Loucy (cell line): ENCODE data around the gene SMAD7.
A peak's percentile ranks its signal among the peaks of the same experiment; 100 is the strongest.

Experiments used
- H2AFZ ChIP-seq: fragments of 200-600 bp; sonication (generic); 2 replicates; pipeline ENCODE4 v1.6.0; 2016; ENCODE audit warnings: antibody characterized with exemption, mild to moderate bottlenecking, low read length, moderate library complexity
- H3F3A ChIP-seq: fragments of 200-600 bp; 2 replicates; pipeline ENCODE4 v1.6.0; 2016; ENCODE audit warnings: antibody characterized with exemption, low read depth, mild to moderate bottlenecking
- H3K27me3 ChIP-seq: fragments of 200-600 bp; sonication (generic); 2 replicates; pipeline ENCODE4 v1.6.1; 2014; ENCODE audit warnings: low read length, mild to moderate bottlenecking; ENCODE audit not compliant: insufficient read depth, poor library complexity, severe bottlenecking
- H3K36me3 ChIP-seq: fragments of 200-600 bp; sonication (generic); 2 replicates; pipeline ENCODE4 v1.6.1; 2016; ENCODE audit warnings: low read length; ENCODE audit not compliant: insufficient read depth
- H3K4me1 ChIP-seq: fragments of 200-600 bp; sonication (generic); 2 replicates; pipeline ENCODE4 v1.5.1; 2014; ENCODE audit warnings: low read length, mild to moderate bottlenecking; ENCODE audit not compliant: insufficient read depth, poor library complexity, severe bottlenecking
- H3K4me2 ChIP-seq: fragments of 200-600 bp; sonication (generic); 2 replicates; pipeline ENCODE4 v1.6.0; 2014; ENCODE audit warnings: antibody characterized with exemption, low read length, low read depth, mild to moderate bottlenecking; ENCODE audit not compliant: poor library complexity, severe bottlenecking
- H3K4me3 ChIP-seq: fragments of 200-600 bp; sonication (generic); 2 replicates; pipeline ENCODE4 v1.5.1; 2014; ENCODE audit warnings: low read length, mild to moderate bottlenecking, mixed read lengths; ENCODE audit not compliant: poor library complexity, severe bottlenecking
- H3K79me2 ChIP-seq: fragments of 200-600 bp; sonication (generic); 2 replicates; pipeline ENCODE4 v1.6.1; 2014; ENCODE audit warnings: low read length; ENCODE audit not compliant: insufficient read depth
- H3K9ac ChIP-seq: fragments of 200-600 bp; sonication (generic); 2 replicates; pipeline ENCODE4 v1.6.0; 2014; ENCODE audit warnings: mild to moderate bottlenecking, low read depth, low read length, moderate library complexity; ENCODE audit not compliant: poor library complexity, severe bottlenecking
- H3K9me2 ChIP-seq: fragments of 200-600 bp; sonication (generic); replicated peaks from 2 replicates; pipeline ENCODE4 v1.6.1; 2016; ENCODE audit warnings: low read depth, low read length, mixed read lengths
- H3K9me3 ChIP-seq: fragments of 200-600 bp; sonication (generic); 2 replicates; pipeline ENCODE4 v1.6.1; 2014; ENCODE audit warnings: mild to moderate bottlenecking, antibody characterized with exemption, low read length, low read depth; ENCODE audit not compliant: insufficient read depth
- H4K20me1 ChIP-seq: fragments of 200-600 bp; sonication (generic); 2 replicates; pipeline ENCODE4 v1.6.0; 2014; ENCODE audit warnings: antibody characterized with exemption, low read length, mild to moderate bottlenecking; ENCODE audit not compliant: insufficient read depth, poor library complexity, severe bottlenecking
- EZH2phosphoT487 ChIP-seq: fragments of 200-600 bp; IDR thresholded peaks from 2 replicates; pipeline ENCODE4 v1.6.1; 2018; ENCODE audit warnings: antibody characterized with exemption, mild to moderate bottlenecking, moderate library complexity, borderline replicate concordance
- TF ChIP-seq, protein P1 (sequence below): fragments of 200-600 bp; sonication (generic); conservative IDR thresholded peaks from 2 replicates; pipeline ENCODE4 v1.5.1; 2014; ENCODE audit warnings: mild to moderate bottlenecking, antibody characterized with exemption, low read length

SMAD7 gene

DNA sequence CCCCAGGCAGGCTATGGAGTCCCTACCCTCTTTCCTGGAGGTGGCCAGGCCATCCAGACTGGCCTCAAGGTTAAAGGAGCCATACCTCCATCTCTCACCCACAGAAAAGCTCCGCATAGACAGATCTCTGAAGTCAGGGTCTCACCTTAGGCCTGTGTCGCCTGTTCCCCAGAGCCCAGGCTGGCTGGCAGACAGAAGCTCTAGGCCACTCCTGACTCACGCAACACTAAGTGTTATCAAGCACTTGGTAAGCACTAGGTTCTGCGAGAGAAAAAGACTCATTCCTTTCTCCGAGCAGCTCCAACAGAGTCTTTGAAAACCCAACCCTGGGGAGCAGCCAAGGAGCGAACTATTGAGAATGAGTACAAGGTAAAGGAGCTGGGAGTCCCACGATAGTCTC is 6.1 kb downstream of the SMAD7 start:
- H3K79me2 ChIP-seq = peaks cover 94% of the 10 kb centered on the region
- peaks cover 81% of the 10 kb centered on the region for H3K4me1 ChIP-seq
- peaks cover 94% of the 10 kb centered on the region for H4K20me1 ChIP-seq
- no peaks in the 10 kb centered on the region for H3K9me3 ChIP-seq
- no peak overlapping the region for H2AFZ ChIP-seq
- H3K9me2 ChIP-seq = no peaks in the 10 kb centered on the region
- H3F3A ChIP-seq = peaks cover 11% of the 10 kb centered on the region
- H3K36me3 ChIP-seq = peaks cover 41% of the 10 kb centered on the region; the same call in 1 of the 2 replicates
- H3K4me3 ChIP-seq = peak overlapping the region; percentile 78
- TF ChIP-seq EZH2phosphoT487 = no peak
- TF ChIP-seq, protein P1, sequence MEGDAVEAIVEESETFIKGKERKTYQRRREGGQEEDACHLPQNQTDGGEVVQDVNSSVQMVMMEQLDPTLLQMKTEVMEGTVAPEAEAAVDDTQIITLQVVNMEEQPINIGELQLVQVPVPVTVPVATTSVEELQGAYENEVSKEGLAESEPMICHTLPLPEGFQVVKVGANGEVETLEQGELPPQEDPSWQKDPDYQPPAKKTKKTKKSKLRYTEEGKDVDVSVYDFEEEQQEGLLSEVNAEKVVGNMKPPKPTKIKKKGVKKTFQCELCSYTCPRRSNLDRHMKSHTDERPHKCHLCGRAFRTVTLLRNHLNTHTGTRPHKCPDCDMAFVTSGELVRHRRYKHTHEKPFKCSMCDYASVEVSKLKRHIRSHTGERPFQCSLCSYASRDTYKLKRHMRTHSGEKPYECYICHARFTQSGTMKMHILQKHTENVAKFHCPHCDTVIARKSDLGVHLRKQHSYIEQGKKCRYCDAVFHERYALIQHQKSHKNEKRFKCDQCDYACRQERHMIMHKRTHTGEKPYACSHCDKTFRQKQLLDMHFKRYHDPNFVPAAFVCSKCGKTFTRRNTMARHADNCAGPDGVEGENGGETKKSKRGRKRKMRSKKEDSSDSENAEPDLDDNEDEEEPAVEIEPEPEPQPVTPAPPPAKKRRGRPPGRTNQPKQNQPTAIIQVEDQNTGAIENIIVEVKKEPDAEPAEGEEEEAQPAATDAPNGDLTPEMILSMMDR = no peak
- no peaks in the 10 kb centered on the region for H3K27me3 ChIP-seq
- H3K9ac ChIP-seq = no peak overlapping the region
- H3K4me2 ChIP-seq = peak overlapping the region; percentile 82

DNA sequence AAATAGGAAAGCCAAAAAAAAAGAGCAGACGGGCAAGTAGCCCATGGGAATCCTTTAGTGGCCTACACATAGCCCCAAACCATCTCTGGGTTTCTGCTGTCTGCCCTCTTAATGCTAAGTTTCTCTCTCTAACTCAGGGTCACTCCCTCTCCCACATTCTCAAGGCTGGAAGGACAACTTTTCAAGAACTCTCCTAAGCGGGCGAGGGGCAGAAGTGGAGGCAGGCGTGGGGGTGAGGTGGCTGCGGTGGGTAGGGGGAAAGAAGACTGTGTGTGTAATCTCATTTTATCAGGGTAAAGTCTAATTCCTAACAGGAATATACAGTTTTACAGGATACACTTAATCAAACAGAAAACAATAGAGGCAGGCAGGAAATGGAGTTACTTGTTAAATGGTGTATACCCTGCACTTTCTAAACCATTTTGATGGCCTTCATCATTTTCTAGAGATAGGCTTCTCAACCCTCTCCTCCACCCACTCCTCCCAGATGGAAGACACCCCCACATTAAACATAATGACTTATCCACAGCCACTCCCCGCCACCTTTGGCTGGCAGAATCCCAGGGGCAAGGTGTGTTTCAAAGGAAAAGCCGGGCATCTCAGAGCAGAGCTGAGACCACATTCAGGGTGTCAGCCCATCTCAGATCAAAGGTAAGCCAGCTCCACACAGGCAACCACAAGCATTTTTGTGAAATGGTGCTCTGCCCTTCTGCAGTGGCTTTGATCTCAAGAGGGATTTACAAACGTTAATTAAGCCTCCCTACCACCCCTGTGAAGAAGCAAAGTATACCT is 6.8 kb downstream of the SMAD7 start:
- Histone ChIP-seq H3K4me2 (peak overlapping the region; percentile 82), H3K4me1 (peaks cover 81% of the 10 kb centered on the region), H3K9ac (no peak overlapping the region), H3K36me3 (peaks cover 44% of the 10 kb centered on the region; the same call in 1 of the 2 replicates), H3K9me2 (no peaks in the 10 kb centered on the region), H3K27me3 (no peaks in the 10 kb centered on the region), H4K20me1 (peaks cover 93% of the 10 kb centered on the region), H3K79me2 (peaks cover 94% of the 10 kb centered on the region), H3F3A (peaks cover 11% of the 10 kb centered on the region), H2AFZ (no peak overlapping the region), H3K4me3 (peak overlapping the region; percentile 78), H3K9me3 (no peaks in the 10 kb centered on the region)
- TF ChIP-seq, protein P1 = no peak
- no peak for TF ChIP-seq EZH2phosphoT487

DNA sequence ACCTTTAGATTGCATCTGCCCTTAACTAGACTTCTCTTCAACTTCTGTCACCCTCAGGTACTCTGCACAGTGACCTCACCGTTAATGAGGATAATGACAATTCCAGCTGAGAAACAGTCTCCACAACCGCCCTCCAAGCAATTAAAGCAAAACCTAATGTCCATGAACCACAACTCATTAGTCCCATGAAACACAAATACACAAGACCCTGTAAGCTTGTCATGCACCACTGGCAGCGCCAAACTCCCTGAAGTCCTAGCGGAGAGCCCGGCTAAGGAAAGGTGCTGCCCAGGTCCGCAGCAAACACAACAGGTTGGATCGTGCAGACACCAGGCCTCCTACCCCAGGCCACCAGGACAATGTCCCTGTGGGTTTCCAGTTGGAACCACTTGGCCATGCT is 7.4 kb downstream of the SMAD7 start:
- peaks cover 11% of the 10 kb centered on the region for H3F3A ChIP-seq
- H4K20me1 ChIP-seq = peaks cover 93% of the 10 kb centered on the region

More for the DNA sequence above, 7.4 kb downstream of the SMAD7 start:
- Histone ChIP-seq H3K9me2 (no peaks in the 10 kb centered on the region), H2AFZ (no peak overlapping the region), H3K27me3 (no peaks in the 10 kb centered on the region), H3K9ac (no peak overlapping the region), H3K4me1 (peaks cover 85% of the 10 kb centered on the region), H3K9me3 (no peaks in the 10 kb centered on the region), H3K4me3 (peak overlapping the region; percentile 78), H3K4me2 (peak overlapping the region; percentile 82), H3K79me2 (peaks cover 94% of the 10 kb centered on the region), H3K36me3 (peaks cover 49% of the 10 kb centered on the region; the same call in 1 of the 2 replicates)
- TF ChIP-seq EZH2phosphoT487 = no peak
- TF ChIP-seq, protein P1 = no peak
